HEK293 (cell line): ENCODE measurements around the gene AHRR.

ENCODE experiments used
- HOXC10 ChIP-seq: sonication (generic); formaldehyde crosslinking; IDR thresholded peaks from 2 replicates; pipeline ENCODE4 v1.8.1; 2023; ENCODE audit warnings: mild to moderate bottlenecking, missing genetic modification reagents
- KLF10 ChIP-seq: fragments of 450-650 bp; IDR thresholded peaks from 2 replicates; pipeline ENCODE4 v1.5.1; 2018; ENCODE audit warnings: missing biosample characterization, mild to moderate bottlenecking, missing genetic modification characterization
- SETDB1 ChIP-seq: IDR thresholded peaks from one replicate; pipeline ENCODE4 v1.6.1; 2017; ENCODE audit warnings: mild to moderate bottlenecking, low read length, moderate library complexity, mixed read lengths; ENCODE audit not compliant: insufficient read length
- ZBTB21 ChIP-seq: fragments of 450-650 bp; formaldehyde crosslinking; IDR thresholded peaks from 2 replicates; pipeline ENCODE4 v1.5.1; 2017; ENCODE audit warnings: missing biosample characterization, missing genetic modification characterization
- ZFP41 ChIP-seq: fragments of 450-650 bp; formaldehyde crosslinking; IDR thresholded peaks from 2 replicates; pipeline ENCODE4 v1.5.1; 2016; ENCODE audit warnings: missing biosample characterization, missing genetic modification characterization, borderline replicate concordance
- ZNF133 ChIP-seq: fragments of 450-650 bp; formaldehyde crosslinking; IDR thresholded peaks from 2 replicates; pipeline ENCODE4 v1.5.1; 2016; ENCODE audit warnings: missing biosample characterization, missing genetic modification characterization
- ZNF211 ChIP-seq: fragments of 450-650 bp; formaldehyde crosslinking; IDR thresholded peaks from 2 replicates; pipeline ENCODE4 v1.5.1; 2016; ENCODE audit warnings: low read depth, missing biosample characterization, missing genetic modification characterization
- ZNF239 ChIP-seq: fragments of 450-650 bp; formaldehyde crosslinking; IDR thresholded peaks from 2 replicates; pipeline ENCODE4 v1.5.1; 2016; ENCODE audit warnings: missing biosample characterization, missing genetic modification characterization
- ZNF426 ChIP-seq: fragments of 450-650 bp; formaldehyde crosslinking; IDR thresholded peaks from 2 replicates; pipeline ENCODE4 v1.5.1; 2017; ENCODE audit warnings: missing biosample characterization, missing genetic modification characterization, mild to moderate bottlenecking, inconsistent platforms, moderate library complexity
- ZNF600 ChIP-seq: fragments of 450-650 bp; formaldehyde crosslinking; IDR thresholded peaks from 2 replicates; pipeline ENCODE4 v1.5.1; 2016; ENCODE audit warnings: missing biosample characterization, missing genetic modification characterization
- ZNF747 ChIP-seq: fragments of 450-650 bp; formaldehyde crosslinking; IDR thresholded peaks from 2 replicates; pipeline ENCODE4 v1.5.1; 2016; ENCODE audit warnings: missing biosample characterization, missing genetic modification characterization
- ZNF830 ChIP-seq: fragments of 450-650 bp; IDR thresholded peaks from 2 replicates; pipeline ENCODE4 v1.5.0; 2018; ENCODE audit warnings: missing biosample characterization, missing genetic modification characterization, low read depth, mild to moderate bottlenecking, moderate library complexity
- TF ChIP-seq, protein P1 (sequence below): fragments of 450-650 bp; formaldehyde crosslinking; IDR thresholded peaks from 2 replicates; pipeline ENCODE4 v1.5.1; 2016; ENCODE audit warnings: missing biosample characterization, missing genetic modification characterization
- TF ChIP-seq, protein P2 (sequence below): fragments of 450-650 bp; formaldehyde crosslinking; IDR thresholded peaks from 2 replicates; pipeline ENCODE4 v1.5.1; 2016; ENCODE audit warnings: missing biosample characterization, missing genetic modification characterization

DNA sequence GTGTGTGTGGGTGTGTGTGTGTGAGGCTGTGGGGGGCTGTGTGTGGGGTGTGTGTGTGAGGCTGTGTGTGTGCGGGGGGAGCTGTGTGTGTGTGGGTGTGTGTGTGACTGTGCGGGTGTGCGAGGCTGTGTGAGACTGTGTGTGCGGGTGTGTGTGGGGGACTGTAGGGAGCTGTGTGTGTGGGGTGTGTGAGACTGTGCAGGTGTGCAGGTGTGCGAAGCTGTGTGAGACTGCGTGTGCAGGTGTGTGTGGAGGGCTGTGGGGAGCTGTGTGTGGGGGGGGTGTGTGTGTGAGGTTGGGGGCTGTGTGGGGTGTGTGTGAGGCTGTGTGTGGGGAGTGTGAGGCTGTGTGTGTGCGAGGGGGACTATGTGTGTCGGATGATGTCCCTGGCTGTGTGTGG is 23.2 kb downstream of the AHRR start:
- TF ChIP-seq ZBTB21 (tag by site-specific recombination) (no peak), ZNF830 (tag by site-specific recombination) (no peak), HOXC10 (no peak), ZNF239 (tag by site-specific recombination) (no peak), ZNF747 (tag by site-specific recombination) (no peak), ZFP41 (tag by site-specific recombination) (no peak), ZNF600 (tag by site-specific recombination) (no peak), ZNF211 (tag by site-specific recombination) (no peak), KLF10 (tag by site-specific recombination) (no peak), SETDB1 (no peak), ZNF426 (tag by site-specific recombination) (no peak), ZNF133 (tag by site-specific recombination) (no peak)
- TF ChIP-seq, protein P1, sequence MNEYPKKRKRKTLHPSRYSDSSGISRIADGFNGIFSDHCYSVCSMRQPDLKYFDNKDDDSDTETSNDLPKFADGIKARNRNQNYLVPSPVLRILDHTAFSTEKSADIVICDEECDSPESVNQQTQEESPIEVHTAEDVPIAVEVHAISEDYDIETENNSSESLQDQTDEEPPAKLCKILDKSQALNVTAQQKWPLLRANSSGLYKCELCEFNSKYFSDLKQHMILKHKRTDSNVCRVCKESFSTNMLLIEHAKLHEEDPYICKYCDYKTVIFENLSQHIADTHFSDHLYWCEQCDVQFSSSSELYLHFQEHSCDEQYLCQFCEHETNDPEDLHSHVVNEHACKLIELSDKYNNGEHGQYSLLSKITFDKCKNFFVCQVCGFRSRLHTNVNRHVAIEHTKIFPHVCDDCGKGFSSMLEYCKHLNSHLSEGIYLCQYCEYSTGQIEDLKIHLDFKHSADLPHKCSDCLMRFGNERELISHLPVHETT (tag by site-specific recombination): no peak
- TF ChIP-seq, protein P2, sequence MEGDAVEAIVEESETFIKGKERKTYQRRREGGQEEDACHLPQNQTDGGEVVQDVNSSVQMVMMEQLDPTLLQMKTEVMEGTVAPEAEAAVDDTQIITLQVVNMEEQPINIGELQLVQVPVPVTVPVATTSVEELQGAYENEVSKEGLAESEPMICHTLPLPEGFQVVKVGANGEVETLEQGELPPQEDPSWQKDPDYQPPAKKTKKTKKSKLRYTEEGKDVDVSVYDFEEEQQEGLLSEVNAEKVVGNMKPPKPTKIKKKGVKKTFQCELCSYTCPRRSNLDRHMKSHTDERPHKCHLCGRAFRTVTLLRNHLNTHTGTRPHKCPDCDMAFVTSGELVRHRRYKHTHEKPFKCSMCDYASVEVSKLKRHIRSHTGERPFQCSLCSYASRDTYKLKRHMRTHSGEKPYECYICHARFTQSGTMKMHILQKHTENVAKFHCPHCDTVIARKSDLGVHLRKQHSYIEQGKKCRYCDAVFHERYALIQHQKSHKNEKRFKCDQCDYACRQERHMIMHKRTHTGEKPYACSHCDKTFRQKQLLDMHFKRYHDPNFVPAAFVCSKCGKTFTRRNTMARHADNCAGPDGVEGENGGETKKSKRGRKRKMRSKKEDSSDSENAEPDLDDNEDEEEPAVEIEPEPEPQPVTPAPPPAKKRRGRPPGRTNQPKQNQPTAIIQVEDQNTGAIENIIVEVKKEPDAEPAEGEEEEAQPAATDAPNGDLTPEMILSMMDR (tag by site-specific recombination): no peak
